ENCODE measurements around the gene NDUFS7.

NDUFS7 gene

GRCh38 chr19:1400281-1401137 lies 16.8 kb downstream of the NDUFS7 start:
- DNase-seq (ENCODE audit: low read depth in 2 of 2), result no peak

DNA sequence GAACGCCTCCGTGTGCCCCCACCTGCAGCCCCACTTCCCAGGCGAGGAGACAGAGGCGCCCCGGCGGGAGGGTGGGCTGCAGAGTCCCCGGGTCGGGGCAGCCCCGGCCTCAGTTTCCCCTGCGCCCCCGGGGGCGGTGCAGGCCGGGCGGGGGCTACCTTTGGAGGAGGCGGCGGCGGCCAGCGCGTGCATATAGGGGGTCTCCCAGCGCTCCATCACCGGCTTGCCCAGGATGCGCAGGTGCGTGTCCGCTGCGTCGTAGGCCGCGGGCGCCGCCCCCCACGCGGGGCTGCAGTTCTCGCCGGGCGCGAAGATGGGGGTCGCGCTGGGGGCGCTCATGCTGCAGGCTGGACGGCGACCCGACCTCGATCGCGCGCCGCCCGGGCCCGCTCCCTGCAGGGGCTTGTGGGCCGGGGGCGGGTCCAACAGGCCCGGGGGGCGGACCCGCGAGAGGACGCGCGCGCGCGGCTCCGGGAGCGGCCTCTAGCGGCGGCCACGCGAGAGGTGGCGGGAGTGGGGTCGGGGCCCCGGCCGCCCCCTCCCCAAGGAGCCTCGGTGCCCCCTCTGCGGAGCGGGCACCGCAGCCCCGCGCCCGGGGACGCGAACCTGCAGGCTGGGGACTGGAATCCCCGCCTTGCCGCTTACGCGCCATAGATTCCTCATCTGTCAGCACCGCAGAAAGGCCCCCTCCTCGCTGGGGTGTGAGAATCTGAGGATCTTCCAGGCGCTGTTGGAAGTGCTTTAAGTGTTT lies 17.6 kb downstream of the NDUFS7 start, which contains the start of gene GAMT:
Gene GAMT, minus strand, starts transcription at position 405 of the 751 bp plus-strand sequence. Its CDS starts 66 bp downstream, at position 339.
- DNase-seq (ENCODE audit: low read depth in 2 of 2), result peak in 1 of 2 donors; percentile 31

GRCh38 chr19:1401889-1402217 lies 18.1 kb downstream of the NDUFS7 start:
- no peak for DNase-seq (ENCODE audit: low read depth in 2 of 2)

DNA sequence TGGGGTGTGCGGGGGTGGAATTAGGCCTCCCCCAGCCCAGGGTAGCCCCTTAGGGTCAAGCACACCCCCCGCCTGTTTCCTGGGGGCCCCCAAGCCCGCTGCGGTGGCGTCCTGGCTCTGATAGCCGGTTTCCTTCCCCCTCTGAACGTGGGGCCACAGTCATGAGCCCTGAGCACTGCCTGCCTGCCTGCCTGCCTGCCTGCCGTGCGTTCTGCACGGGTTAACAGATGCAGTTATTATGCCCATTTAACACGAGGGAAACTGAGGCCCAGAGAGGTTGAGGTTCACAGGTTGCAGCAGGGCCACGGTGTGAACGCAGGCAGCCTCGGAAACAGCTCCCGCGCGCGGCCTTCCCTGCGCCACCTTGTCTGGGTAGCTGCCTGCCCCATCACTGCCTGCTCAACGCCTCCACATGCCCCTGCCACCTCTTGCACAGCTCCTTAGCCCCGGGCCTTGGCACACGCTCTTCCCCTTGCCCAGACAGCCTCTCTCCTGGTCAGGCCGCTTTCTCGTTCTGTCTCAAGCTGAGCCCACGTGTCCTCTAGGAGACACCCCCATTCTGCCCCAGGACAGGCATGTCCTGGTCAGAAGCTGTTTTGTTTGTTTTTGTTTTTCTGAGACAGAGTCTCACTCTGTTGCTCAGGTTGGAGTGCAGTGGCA lies 18.8 kb downstream of the NDUFS7 start:
- no peak for DNase-seq (ENCODE audit: low read depth in 2 of 2)

DNA sequence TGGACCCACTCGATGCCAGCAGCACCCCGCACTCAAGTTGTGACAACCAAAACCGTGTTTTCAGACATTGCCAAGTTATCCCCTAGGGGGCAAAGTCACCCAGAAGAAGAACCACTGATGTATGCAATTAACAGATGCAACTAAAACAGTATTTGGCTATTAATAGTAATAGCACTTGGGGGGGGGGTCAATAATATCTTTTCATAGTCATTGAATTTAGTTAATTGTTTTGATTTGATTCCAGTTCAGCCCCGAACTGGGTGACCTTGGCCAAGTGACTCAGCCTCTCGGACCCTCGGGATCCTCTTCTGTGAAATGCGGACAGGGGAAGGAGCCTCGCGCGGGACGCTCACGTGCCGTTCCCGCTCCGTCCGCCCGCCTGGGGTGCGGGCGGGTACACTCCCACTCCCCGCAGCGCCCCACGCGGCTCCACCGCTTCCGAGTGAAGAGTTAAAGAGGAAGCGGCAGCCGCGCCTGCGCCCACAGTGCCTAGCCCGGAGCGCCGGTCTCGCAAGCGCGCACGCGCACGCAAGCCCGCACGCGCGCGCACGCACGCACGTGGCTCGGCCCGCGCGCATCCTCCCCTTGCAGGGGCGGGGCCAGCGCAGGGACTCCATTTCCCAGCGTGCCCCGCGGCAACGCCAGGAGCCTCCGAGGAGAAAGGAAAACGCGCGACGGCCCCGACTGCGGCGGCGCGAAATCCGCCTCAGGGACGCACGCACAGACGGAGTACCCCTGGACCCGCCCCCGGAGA lies 23.2 kb downstream of the NDUFS7 start:
- peak; percentile 97 to 99 for DNase-seq (ENCODE audit: low read depth in 2 of 2)

DNA sequence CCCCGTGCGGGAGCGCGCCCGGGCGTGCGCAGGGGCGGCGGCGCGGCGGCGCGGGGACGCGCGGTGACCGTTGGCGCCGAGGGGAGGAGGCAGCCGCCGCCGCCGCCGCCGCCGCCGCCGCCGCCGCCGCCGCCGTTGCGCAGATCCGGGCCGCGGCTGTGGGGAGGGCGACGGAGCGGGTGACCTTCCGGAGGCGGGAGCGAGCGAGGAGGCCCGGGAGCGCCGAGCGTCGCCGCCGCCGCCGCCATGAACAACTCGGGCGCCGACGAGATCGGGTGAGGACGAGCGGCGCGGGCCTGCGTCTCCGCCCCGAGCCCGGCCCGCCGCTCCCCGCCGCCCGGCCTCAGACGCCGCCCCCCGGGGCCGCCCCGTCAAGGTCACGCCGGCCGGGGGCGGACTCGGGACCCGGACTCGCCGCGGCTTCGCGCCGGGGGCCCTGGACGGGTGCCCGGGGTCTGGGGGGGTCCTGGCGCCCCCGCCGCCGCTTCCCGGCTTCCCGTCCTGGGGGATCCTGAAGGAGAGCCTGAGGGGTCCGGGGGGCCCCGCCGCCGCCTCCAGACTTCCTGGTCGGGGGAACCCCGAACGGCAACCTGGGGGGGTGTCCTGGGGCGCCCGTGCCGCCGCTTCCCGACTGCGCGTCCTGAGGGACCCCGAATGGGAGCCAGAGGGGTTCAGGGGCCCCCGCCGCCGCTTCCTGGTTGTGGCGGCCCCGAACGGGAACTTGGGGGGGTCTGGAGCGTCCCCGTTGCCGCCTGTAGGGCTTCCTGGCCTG lies 24.0 kb downstream of the NDUFS7 start, which contains the start of gene DAZAP1:
Gene DAZAP1, plus strand, starts transcription at position 59 of the 772 bp plus-strand sequence. Its CDS starts 188 bp downstream, at position 247.
- DNase-seq (ENCODE audit: low read depth in 2 of 2), result no peak

DNA sequence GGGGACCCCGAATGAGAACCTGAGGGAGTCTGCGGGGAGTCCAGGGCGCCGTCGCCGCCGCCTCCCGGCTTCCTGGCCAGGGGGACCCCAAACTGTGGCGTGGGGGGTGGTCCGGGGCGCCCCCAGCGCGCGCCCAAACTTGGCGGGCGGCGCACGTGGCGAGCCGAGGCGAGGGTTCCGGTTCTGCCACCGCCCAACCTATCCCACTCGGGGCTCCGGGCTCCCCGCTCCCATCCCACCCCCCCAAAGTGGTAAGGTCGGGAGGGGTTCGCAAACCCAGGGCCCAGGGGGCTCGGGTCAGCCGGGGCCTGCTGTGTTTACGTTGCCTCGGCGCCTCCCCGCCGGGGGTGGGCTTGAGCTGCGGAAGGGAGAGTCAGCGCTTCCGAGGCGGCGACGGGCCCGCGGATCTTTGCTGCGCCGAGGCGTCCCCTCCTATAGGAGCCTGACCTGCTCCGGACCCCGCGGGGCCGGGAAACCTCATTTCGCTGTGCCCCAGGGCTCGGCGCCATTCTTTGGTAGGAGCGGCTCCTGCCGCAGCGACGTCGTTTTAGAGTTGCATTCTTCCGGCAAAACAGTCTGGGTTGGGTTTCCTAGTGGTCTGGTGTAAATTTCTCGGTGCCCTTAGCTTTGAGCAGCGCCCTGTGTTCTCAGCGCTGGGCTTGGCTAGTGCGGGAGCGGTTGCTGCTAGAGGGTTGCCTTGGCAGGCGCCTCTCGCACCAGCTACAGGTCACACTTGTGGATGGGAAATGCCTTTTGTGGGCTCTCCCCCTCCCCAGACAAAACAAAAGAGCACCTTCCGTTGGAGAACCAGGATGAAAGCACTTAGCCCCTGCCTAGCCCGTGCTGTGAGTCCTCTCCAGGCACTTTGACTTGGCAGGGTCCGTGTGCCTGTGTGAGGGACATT lies 24.8 kb downstream of the NDUFS7 start:
- peak in 1 of 2 donors; percentile 24 for DNase-seq (ENCODE audit: low read depth in 2 of 2)

- DNase-seq (ENCODE audit: low read depth in 2 of 2), result no peak
These were observed 25.7 kb downstream of the NDUFS7 start for GRCh38 chr19:1409204-1410005.

- DNase-seq (ENCODE audit: low read depth in 2 of 2), result no peak
These were observed 26.6 kb downstream of the NDUFS7 start for GRCh38 chr19:1410136-1410786.

DNA sequence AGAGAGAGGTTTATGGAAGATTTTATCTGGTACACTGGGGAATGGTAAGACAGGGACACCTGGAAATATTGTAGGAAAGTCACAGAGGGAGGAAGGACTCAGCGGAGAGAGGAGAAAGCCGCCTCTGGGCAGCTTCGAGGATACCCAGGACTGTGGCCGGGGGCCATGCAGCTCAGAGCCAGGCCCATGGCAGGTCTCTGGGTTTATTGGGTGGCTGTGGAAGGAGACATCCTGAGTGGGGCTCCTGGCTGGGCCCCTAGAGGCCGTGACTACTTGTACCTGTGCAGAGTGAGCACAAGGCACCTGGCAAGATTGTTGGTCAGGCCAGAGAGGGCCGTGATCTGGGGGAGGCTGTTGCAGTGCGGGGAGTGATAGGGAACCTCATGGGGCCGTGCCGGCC lies 27.1 kb downstream of the NDUFS7 start:
- DNase-seq (ENCODE audit: low read depth in 2 of 2), result no peak

DNA sequence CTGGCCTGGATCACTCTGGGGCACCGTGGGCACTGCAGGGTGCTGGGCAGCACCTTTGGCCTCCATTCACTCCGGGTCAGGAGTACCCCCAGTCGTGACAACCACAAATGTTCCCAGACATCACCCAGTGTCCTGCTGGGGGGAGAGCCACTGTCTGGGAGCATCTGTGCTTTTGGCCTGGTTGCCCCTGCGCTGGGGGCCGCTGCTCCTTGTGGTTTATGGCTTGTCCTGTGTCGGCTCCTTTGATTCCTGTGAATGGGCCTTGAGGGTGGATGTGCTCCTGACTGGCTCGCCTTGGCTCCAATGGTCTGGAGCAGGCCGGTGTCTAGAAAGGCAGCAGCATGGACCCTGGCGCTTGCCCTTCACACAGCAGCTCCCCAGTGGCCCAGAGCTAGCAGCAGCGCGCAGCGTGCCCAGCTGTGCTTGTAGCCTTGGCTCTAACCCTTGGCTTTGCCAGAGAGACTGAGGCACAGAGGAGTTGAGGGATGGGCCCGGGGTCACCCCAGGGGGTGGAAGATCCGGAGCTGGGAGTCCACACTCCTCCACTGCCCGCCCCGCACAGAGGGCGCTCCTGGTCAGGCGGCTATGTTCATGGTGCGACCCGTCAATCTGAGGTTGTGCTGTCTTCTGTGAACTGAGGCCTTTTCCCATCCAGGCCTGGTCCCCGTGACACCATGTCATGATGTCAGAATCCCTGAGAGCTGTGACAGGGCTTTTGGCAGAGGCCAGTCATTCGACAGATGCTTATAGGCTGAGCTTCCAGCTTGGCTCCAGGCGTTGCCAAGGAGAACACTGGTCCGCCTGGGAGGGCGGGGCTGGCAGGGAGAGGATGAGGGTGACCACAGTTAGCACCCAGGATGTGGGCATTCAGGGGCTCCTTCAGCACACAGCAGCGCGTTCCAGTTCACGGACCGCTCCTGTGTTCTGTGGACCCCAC lies 27.8 kb downstream of the NDUFS7 start:
- no peak for DNase-seq (ENCODE audit: low read depth in 2 of 2)

DNA sequence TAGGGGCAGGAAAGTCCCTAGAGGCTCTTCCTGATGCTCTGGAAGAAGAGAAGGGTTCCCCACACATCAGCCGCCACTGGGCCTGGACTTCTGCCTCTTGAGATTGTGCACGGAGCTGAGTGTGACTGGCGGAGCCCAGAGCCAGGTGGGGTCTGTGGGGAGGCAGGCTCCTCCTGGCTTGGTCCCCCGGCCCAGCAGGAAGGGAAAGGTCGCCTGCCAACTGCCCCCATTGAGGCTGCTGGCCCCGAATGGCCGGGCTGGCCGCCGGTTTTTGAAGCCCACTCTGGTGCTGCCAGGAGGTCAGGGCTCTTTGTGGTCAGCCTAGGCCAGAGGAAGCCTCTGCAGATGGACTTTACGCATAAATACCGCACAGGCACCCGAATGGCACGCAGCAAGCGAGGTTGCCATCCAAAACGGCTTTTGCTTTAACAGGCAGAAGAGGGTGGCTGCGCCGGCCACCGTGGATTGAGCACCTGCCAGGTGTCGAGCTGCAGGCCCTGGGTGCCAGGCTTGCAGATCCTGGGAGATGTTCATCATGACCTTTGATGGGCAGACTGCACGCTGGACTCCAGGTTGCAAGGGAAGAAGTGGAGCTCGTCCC lies 28.7 kb downstream of the NDUFS7 start:
- no peak for DNase-seq (ENCODE audit: low read depth in 2 of 2)

- DNase-seq (ENCODE audit: low read depth in 2 of 2), result no peak
These were observed 29.5 kb downstream of the NDUFS7 start for GRCh38 chr19:1412995-1413800.

GRCh38 chr19:1416014-1416841 lies 32.5 kb downstream of the NDUFS7 start:
- DNase-seq (ENCODE audit: low read depth in 2 of 2), result no peak

DNA sequence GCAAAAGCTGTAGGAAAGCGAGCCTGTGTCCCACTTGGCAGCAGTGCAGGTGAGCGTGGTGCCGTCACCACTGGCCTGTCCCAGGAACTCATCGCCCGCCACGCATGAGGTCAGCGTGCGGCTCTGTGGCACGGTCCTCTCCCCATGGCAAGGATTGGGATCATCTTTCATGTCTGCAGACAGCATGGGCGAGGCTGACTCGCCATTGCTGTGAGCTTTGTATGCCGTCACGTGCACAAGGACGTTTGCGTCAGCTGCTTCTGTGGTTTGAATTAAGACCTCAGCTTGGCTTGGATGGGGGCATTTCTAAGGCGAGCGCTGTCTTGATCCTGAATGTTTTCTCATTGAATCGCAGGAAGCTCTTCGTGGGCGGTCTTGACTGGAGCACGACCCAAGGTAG lies 33.4 kb downstream of the NDUFS7 start:
- no peak for DNase-seq (ENCODE audit: low read depth in 2 of 2)

Measured in stimulated activated CD8-positive, alpha-beta memory T cell treated with anti-CD3 and anti-CD28 coated beads, Interleukin-7, amount 100 ng/mL, for 1 hour (primary cell).